ENCODE results near the gene CDKAL1. TPM values are rescaled to one million over a fixed set of nuclear protein-coding genes. Genes with fewer than 3 reads are reported as not detected.

Gene CDKAL1
- total RNA-seq = 30.5 TPM

DNA sequence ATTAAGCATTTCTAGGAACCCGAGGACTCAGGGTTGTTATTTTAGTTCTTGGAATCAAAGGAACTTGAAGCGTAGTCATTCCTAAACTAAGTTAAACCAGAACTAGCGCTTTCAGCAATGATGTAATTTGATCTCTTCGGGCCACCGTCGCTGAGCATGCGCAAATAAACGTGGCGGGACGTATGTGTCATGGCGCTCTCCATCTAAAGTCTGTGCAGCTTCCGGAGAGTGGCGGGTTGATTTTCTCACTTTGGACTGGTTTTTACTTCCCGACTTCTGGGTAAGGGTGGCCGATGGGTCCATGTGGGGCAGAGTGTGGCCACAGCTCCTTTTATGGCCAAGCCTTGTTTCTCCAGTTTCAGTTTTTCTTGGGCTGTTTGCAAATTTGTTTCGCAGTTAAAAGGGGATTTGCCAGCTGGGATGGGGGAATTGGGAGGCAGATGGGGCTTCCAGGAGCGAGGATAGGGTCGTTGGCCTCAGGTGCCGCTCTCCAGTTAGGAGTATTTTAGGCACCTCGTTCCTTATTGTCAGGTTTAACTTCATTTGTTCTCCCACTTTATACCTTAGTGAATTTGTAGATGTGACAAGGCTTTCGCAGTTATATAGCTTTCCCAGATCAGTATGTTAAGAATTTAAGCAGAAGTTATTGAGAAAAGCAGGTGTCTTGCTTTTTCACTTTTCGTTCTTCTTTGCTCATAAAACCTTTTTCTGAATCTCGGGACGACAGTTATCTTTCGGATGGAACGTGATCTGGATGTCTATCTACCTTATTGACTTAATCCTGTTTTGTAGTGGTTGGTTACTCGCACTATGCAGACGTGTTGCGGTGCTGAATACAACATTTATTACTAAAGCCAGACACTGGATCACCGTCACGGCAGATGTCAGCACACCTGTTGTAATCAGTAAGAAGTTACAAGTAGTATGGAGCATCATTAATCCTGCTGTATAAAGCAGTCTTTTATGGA is at the start of gene CDKAL1:
CDKAL1 (plus strand) TSS at position 163 of the 968 bp plus-strand sequence. CDS start 11,894 bp downstream, outside the sequence.

Small RNAs within 50 kb of the gene (small RNA-seq; reads per million reads assigned to genes)
- gene RF00019 (ENCODE audit: low replicate concordance) = not detected
- not detected for gene RNU6-150P (ENCODE audit: low replicate concordance)

Other genes starting within 250 kb of the CDKAL1 start
- 7.7 TPM for gene E2F3, start 132.6 kb upstream of the CDKAL1 start, total RNA-seq